K562 (cell line): ENCODE data around the gene SRCAP. TPM values are rescaled to one million over a fixed set of nuclear protein-coding genes. Genes with fewer than 3 reads are reported as not detected.

Source experiments
- BRD4 ChIP-seq: fragments of 200-600 bp; sonication (generic); IDR thresholded peaks from 2 replicates; pipeline ENCODE4 v1.6.1; 2017; ENCODE audit warnings: inconsistent platforms
- CEBPG ChIP-seq, 3 experiments: fragments of 200-800 bp in 1 of 3; sonication (Bioruptor generic) in 1 of 3; sonication (generic) in 1 of 3; formaldehyde crosslinking in 1 of 3; IDR thresholded peaks in 2 of 3; conservative IDR thresholded peaks in 1 of 3; 2 replicates each; pipeline versions ENCODE4 v1.6.1 to v1.8.0; 2016 to 2022; ENCODE audit warnings: missing compliant biosample characterization in 2 of 3, missing genetic modification characterization in 2 of 3, mild to moderate bottlenecking in 1 of 3, missing genetic modification reagents in 1 of 3
- ELF1 ChIP-seq: fragments of 200-800 bp; sonication (Bioruptor generic); IDR thresholded peaks from 2 replicates; pipeline ENCODE4 v1.6.1; 2016; ENCODE audit warnings: missing genetic modification characterization, missing compliant biosample characterization
- IRF2 ChIP-seq: sonication (generic); formaldehyde crosslinking; IDR thresholded peaks from 2 replicates; pipeline ENCODE4 v1.8.1; 2022; ENCODE audit warnings: mild to moderate bottlenecking, missing genetic modification reagents
- PREB ChIP-seq: sonication (generic); formaldehyde crosslinking; IDR thresholded peaks from 2 replicates; pipeline ENCODE4 v1.8.1; 2023; ENCODE audit warnings: mild to moderate bottlenecking, missing genetic modification reagents
- TSHZ1 ChIP-seq: fragments of 250-450 bp; sonication (Bioruptor Pico); IDR thresholded peaks from 2 replicates; pipeline ENCODE4 v1.4.0; 2020; ENCODE audit warnings: mild to moderate bottlenecking, moderate library complexity
- ZFP1 ChIP-seq: fragments of 450-650 bp; formaldehyde crosslinking; IDR thresholded peaks from 2 replicates; pipeline ENCODE4 v1.4.0; 2020; ENCODE audit warnings: mild to moderate bottlenecking, mixed read lengths
- ZNF707 ChIP-seq: fragments of 250-450 bp; sonication (Bioruptor Pico); conservative IDR thresholded peaks from 2 replicates; pipeline ENCODE4 v1.8.0; 2022; ENCODE audit warnings: inconsistent platforms, mild to moderate bottlenecking, moderate library complexity
- polyA plus RNA-seq, 8 experiments: library from polyadenylated mRNA; depleted of rRNA in 4 of 8; stranded (reverse) in 5 of 8; unstranded in 3 of 8; fragments of >200 nt; fragmentation: Nextera tagmentation in 2 of 8; fragmentation: Illumina TruSeq in 1 of 8; extraction: Ambion mirVana in 2 of 8; extraction: Trizol in 1 of 8; gene quantifications; 2 replicates each; pipeline versions ENCODE4 v1.2.1 to v1.2.3, GENCODE V29; 2011 to 2014; ENCODE audit warnings: inconsistent platforms in 1 of 8, missing spikeins in 1 of 8
- total RNA-seq, 7 experiments: library from RNA; depleted of rRNA in 6 of 7; stranded (reverse); fragments of >200 nt in 6 of 7; fragmentation: Illumina TruSeq in 2 of 7; extraction: Trizol in 2 of 7; gene quantifications; 2 replicates each; pipeline versions ENCODE4 v1.2.1 to v1.2.3, GENCODE V29; 2011 to 2021; ENCODE audit warnings: low replicate concordance in 1 of 7

The SRCAP gene
- total and polyA plus RNA-seq, 9 of the 15 experiments (the other 6 are each of a cell fraction or from before 2014, with no cell fraction given) = 0.21 to 62.6 (median 5.8) TPM

- TF ChIP-seq TSHZ1 (CRISPR knock-in tag) = no peak
- TF ChIP-seq ZNF707 (CRISPR knock-in tag) = no peak
- TF ChIP-seq IRF2 (CRISPR knock-in tag) = no peak
- no peak for TF ChIP-seq ELF1 (tag)
- TF ChIP-seq CEBPG (CRISPR knock-in tag; IDR thresholded peaks at IDR 0.05) = no peak
- TF ChIP-seq CEBPG (tag; conservative IDR thresholded peaks at IDR 0.05 in 1 of 2, IDR thresholded peaks at IDR 0.05 in 1 of 2) = no peak
- peak; percentile 95 for TF ChIP-seq BRD4
- TF ChIP-seq PREB (CRISPR knock-in tag) = no peak
- TF ChIP-seq ZFP1 = no peak
These were observed 49.1 kb upstream of the SRCAP start (continued) for GRCh38 chr16:30649725-30650368.
